ENCODE data around the gene ZCWPW1. TPM values are rescaled to one million over a fixed set of nuclear protein-coding genes. Genes with fewer than 3 reads are reported as not detected.

ZCWPW1 gene
- polyA plus RNA-seq, 1 of the 3 experiments (the other 2 are of a cell fraction) = 4.1 TPM

- H3K4me2 ChIP-seq = no peak overlapping the region
Observed at GRCh38 chr7:100406767-100407166, 21.7 kb downstream of the ZCWPW1 start.

More at GRCh38 chr7:100406767-100407166, 21.7 kb downstream of the ZCWPW1 start:
- no peaks in the 10 kb centered on the region for H3K9me3 ChIP-seq
- H3K27me3 ChIP-seq (ENCODE audit: insufficient read depth) = no peaks in the 10 kb centered on the region
- WGBS (ENCODE audit: low lambda C conversion rate) = 53% methylated on average over 6 of the region's 6 CpGs
- ChIA-PET POLR2A (interaction anchor here (1.6 kb wide), 1 partner anchor 22 kb away, joined by 6 read pairs; the partner anchor contains the start of gene ZCWPW1), CTCF (interaction anchor here (0.7 to 4.5 kb wide), 27 partner anchors 9 to 445 kb away, joined by 3 to 68 read pairs (median 9); partner anchors contain the start of genes GAL3ST4, MEPCE, PILRA and SLC12A9)
- no peaks in the 10 kb centered on the region for H3K36me3 ChIP-seq (replicated peaks in 1 of 2; ENCODE audit: control insufficient read depth in 1 of 2, insufficient read depth in 2 of 2, low read length in 1 of 2)
- H3K79me2 ChIP-seq (ENCODE audit: insufficient read depth) = no peaks in the 10 kb centered on the region
- no peaks in the 10 kb centered on the region for H4K20me1 ChIP-seq (ENCODE audit: insufficient read depth)
- H3F3A ChIP-seq (replicated peaks; ENCODE audit: insufficient read depth) = no peaks in the 10 kb centered on the region
- no peak overlapping the region for H2AFZ ChIP-seq (ENCODE audit: low read depth)
- H3K4me1 ChIP-seq (ENCODE audit: control insufficient read depth in 1 of 2, insufficient read depth in 2 of 2, low read depth in 1 of 2, low read length in 1 of 2) = peaks cover 0 to 4% of the 10 kb centered on the region in 2 experiments; a peak in 1 of 4 replicates
- no peaks in the 10 kb centered on the region for H3K9me2 ChIP-seq
- TF ChIP-seq CHD2 (IDR thresholded peaks at IDR 0.05; ENCODE audit: low read length, partially characterized antibody) = no peak
- no peak; the same call in 1 of the 2 replicates for TF ChIP-seq CTCF (IDR thresholded peaks at IDR 0.05)
- no peak for TF ChIP-seq NRF1 (IDR thresholded peaks at IDR 0.05; ENCODE audit: low read depth, low read length)
- TF ChIP-seq FOXJ3 (CRISPR knock-in tag; IDR thresholded peaks at IDR 0.05) = no peak
- no peak for TF ChIP-seq TCF12 (IDR thresholded peaks at IDR 0.05)
- no peak for TF ChIP-seq MAX (IDR thresholded peaks at IDR 0.05; ENCODE audit: low read depth)
- TF ChIP-seq GABPA (IDR thresholded peaks at IDR 0.05; ENCODE audit: low read depth) = no peak
- TF ChIP-seq TEAD4 (IDR thresholded peaks at IDR 0.05; ENCODE audit: borderline replicate concordance, insufficient read depth) = no peak
- TF ChIP-seq IRF3 (IDR thresholded peaks at IDR 0.05; ENCODE audit: low read depth, low read length) = no peak
- no peak for TF ChIP-seq MXI1 (IDR thresholded peaks at IDR 0.05; ENCODE audit: low read depth, low read length)
- TF ChIP-seq ZBTB33 (IDR thresholded peaks at IDR 0.05; ENCODE audit: borderline replicate concordance, low read depth) = no peak
- no peak for TF ChIP-seq FOSL2 (IDR thresholded peaks at IDR 0.05; ENCODE audit: borderline replicate concordance, low read depth)
- no peak for TF ChIP-seq ELF1 (IDR thresholded peaks at IDR 0.05)
- no peak for TF ChIP-seq USF2 (IDR thresholded peaks at IDR 0.05; ENCODE audit: borderline replicate concordance, low read depth, low read length)
- TF ChIP-seq SMC3 (IDR thresholded peaks at IDR 0.05; ENCODE audit: low read depth, low read length) = no peak
- TF ChIP-seq RFX5 (IDR thresholded peaks at IDR 0.05; ENCODE audit: low read length) = no peak
- TF ChIP-seq SIN3A (IDR thresholded peaks at IDR 0.05; ENCODE audit: borderline replicate concordance, low read depth, low read length) = no peak
- no peak for TF ChIP-seq RAD21 (IDR thresholded peaks at IDR 0.05; ENCODE audit: low read length)
- H3K27ac ChIP-seq (ENCODE audit: low read depth in 2 of 2, low read length in 1 of 2) = no peak overlapping the region
- no peak overlapping the region for H3K4me3 ChIP-seq (ENCODE audit: low read depth in 2 of 2, low read length in 1 of 2)
- DNase-seq = no peak
- no peak overlapping the region for H3K9ac ChIP-seq

Data from SK-N-SH (cell line).